ENCODE measurements around the gene EGFL8.
"Not testable (repeated sequence)": the region's sequence is repeated elsewhere in the genome, so short reads cannot be mapped to it uniquely, and the experiment has no call there.

The EGFL8 gene

DNA sequence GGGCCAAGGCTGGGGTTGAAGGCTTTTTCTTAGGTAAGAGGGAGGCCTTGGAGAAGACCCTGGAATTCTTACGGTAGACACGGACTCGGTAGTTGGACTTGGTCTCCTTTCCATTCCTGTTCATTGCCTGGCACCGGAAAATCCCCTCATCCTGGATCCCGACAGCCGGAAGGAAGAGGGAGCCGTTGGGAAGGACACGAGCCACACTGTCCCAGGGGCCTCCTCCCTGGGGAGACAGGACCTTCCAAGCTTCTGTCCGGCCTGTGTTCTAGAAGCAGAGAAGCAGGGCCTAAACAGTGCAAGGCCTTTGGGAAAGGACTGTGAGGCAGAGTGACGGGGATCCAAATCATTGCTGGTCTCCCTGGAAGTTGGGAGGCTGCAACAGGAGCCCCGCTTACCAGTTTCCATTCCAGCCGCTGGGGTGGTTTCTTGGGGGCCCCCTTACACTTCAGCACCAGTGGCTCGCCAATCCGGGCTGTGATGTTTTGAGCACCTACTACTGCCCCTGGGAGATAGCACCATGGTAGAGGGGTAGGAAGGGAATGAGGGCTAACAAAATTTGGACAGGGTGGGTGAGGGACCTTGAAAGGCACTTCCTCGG, 19.2 kb downstream of the EGFL8 start:
- no peak for DNase-seq (ENCODE audit: low spot score)

DNA sequence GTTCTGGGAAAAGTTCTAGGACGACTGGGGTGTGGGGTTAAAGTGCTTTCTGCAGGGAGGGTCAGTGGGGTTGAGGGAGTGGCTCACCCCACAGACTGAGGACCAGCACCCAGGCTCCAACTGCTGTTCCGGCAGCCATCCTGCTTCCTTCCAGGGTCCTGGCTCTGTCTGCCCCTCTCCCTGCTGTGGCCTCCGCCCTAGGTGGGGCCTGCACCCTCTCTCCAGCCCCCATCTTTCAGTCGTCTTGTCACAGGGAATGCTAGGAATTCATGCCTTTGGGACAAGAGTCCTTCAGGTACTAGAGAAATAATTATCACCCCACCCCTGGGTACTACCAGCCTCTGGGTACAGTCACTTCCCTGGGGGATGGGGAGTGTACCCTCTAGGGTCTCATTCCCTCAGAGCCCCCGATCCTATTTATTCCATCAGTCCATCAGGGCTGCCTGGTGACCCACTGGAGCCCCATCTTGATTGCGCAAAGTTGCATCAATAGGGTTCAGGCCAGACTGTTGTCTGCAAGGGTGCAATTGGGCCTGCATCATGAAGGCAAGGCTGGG, 19.8 kb downstream of the EGFL8 start, which contains the start of gene AGER:
AGER (minus strand) TSS at position 170 of the 557 bp plus-strand sequence; CDS start at position 139, 31 bp downstream.
- no peak for DNase-seq (ENCODE audit: low spot score)

DNA sequence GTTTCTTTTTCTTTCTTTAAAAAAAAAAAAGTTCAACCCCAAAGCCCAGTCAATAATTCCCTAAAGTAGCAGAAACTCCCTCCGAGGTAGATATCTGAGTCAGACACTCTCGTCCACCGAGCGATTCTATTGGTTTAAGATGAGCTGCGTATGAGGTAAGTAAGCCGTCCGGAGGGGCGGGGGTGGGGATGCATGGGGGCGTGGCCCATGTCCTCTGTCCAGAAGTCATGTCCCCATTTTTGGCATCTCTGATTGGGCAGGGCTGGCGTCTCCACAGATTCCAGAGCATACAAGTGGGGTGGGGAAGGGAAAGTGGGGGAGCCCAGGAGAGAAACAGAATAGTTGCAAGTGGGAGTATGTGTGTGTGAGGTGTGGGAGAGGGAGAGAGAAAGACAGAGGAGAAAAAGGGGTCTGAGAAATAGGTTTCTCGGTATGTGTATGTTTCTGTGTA, 21.3 kb downstream of the EGFL8 start:
- DNase-seq (ENCODE audit: low spot score) = peak; percentile 45

DNA sequence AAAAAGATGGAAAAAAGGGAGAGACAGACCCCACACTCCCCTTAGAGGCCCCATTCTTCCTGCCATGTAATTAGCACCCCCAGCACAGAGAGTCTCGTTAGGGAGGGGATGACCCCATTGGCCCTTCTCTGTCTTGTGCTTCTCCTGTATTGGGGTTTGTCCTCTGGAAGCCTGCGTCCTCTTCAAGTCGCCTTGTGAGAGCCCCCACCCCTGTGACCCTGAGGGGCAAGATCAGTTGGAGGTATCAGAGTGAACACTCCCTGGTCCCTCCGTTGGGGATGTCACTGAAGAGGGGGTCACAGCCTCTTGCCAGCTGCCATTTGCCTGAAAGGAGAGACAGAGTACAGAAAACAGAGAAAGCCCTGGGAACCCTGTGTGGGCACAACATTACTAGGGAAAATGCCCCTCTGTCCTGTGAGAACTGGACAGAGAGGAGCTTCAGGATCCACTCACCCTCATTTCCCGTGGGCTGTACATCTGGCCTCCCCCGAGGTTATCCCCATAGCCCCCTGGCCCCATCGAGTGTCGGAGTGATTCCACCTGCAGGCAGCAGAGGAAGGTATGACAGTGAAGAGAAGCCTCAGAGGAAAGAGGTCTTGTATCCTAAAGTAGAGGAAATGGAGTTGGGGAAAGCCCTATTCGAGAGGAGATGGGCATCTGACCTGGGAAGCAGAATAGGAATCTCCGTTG, 21.9 kb downstream of the EGFL8 start:
- not testable (repeated sequence) for DNase-seq (ENCODE audit: low spot score)

DNA sequence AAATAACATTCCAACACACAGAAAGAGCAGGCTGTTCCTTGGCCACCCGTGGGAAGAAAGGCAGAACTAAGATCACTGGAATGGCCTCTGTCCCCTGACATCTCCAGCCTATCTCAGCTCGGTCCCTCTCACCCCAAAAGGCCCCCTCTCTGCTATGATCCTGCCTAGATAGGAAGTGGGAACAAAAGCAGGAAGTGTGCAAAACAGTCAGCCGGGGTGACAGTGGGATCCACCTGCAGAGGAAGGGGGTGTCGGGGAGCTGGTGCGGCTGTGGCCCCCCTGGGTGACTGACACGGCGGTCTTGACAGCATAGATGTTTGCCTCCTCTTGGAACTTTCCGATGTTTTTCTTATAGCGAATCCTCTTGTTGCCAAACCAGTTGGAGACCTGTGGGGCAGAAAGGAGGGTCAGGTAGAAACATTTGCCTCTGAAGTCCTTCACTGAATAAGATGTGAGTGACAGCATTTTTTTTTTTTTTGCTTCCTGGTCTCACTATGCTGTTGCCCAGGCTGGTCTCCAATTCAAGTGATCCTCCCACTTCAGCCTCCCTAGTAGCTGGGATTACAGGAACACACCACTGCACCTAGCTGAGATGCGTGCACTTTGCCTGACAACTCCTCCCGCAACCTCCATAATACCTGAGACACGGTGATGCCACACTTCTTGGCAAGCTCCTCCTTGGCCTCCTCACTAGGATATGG, 22.8 kb downstream of the EGFL8 start:
- no peak for DNase-seq (ENCODE audit: low spot score)

DNA sequence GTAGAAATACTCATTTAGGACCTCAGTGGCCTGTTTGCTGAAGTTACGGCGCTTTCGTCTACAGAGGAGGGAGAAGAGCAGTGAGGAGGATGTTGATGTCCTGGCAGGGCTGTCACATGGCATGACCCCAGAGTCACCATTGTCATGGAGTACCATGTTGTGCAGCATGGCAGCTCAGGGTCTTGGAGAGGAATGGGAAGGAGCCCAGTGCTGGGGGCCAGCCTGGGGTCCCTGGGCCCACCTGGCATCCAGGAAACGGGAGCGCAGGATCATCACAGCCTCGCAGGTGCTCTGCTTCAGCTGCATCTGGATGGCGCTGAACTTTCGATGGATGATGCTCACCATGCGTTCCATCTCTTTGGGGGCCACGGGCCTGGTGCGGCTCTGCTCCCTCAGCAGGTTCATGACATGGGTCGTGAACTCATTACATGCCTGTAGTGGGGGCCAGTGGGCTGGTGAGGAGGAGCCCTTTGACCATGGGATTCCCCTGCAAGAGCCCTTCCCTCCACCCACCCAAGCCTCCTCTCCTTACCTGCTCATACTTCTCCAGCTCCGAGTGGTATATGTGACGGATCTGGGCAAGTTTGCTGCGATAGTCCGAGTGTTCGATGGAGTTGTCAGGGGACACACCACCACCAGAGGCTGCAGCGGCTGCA, 23.5 kb downstream of the EGFL8 start:
- not testable (repeated sequence) for DNase-seq (ENCODE audit: low spot score)

DNA sequence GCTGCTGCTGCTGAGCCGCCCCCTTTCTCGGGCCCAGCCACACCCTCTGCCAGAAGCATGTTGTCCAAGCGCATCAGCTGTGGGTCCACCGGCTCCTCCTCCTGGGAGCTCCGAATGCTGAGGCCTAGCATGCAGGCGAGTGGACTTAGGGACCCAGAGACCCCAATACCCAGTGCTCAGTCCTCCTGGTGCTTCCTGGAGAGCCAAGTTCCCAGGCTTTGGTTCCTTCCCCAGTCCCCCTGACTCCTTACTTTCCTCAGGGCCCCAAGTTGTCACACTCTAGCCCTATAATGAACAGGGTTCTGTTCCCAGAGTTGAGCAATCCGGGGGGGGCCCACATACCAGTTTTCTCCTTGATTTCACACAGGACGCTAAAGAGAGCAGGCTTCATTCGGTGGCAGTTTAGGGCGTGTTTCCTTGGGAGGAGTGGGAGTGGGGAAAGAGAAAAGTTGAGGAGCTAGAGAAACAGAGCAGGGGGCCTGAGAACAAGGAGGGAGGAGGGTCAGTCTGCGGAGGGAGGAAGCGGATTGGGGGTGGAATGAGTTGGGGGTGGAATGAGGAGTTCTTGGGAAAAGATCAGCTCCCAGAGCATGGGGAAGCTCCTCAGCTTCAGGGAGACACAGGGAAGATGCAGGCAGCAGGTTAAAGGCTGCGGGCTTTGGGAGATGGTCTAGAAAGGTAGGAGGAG, 24.1 kb downstream of the EGFL8 start:
- DNase-seq (ENCODE audit: low spot score) = no peak

DNA sequence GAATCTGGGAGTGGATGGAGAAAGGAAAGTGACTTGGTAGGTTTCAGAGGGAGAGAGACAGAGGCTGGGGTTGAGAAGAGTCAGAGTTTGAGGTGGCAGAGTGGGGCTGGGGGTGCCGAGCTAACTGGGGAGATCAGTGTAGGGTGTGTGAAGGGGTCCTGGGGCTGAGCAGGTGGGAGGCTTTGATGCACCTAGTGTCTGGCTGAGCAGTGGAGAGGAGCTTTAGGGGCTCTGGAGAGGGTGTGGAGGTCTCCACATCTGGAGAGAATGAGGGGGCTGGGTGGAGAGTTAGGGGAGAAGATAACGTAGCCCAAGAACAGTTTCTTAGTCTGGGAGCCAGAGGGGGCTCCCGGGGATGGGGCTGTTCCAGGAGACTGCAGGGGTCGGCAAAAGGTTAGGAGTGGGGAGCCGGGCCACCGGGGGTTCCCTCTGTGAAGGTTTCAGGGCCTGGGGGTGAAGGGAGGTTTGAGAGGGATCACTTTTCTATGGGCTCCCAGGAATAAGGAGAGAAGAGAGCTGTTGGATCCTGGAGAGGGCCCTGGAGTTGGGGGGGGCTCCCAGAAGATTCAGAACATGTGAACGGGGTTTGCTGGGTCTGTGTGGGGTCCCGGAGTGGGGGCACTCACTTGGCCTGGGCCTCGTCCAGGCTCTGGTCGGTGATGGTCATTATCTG, 24.8 kb downstream of the EGFL8 start:
- no peak for DNase-seq (ENCODE audit: low spot score)

DNA sequence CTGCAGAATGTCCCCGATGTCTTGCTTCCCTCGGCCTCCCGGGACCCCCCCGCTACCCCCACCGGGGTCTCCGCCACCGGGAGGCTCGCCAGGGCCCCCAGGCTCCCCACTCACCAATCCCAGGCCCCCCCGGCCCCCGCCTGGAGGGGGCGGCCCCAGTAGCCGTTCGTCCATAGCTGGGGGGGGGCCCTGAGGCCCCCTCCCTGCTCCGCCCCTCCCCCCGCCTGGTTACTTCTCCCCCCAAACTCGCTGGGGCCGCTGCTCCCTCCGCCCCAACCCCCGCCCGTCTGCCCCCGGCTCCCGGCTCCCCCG, 25.3 kb downstream of the EGFL8 start:
- DNase-seq (ENCODE audit: low spot score) = no peak

DNA sequence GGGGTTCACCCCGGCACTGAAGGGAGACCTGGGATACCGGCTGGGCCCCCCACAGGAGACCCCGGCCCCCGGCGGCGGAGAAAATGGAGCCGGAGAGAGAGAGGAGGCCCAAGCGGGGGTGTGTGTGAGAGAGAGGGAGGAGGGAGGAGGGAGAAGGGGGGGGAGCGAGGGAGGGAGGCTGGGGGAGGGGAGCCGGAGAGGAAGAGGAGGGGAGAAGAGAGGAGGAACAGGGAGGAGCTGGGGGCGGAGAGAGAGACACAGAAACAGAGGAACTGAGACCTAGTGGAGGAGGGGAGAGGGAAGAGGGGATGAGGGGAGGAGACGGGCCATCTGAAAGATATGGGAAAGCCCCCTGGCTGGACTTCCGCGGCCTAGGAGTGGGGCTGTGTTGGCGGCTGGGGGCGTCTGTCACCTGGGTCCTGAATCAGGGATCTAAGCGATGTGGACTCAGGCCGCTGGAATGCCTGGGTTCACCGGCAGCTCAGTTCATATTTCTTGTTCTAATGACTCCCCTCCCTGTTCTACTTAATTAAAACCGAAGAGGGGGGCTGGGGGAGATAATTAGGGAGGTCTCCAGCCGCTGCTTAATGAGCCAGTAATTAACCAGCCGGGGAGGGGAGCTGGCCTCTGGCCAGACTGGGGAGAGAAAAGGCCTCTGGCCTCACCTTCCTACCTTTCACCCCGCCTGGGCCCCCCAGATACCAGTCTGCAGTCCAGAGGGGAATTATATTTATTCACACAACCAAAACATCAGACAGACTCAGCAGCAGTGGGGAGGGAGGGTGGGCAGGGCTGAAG, 25.9 kb downstream of the EGFL8 start, which contains the start of gene PBX2:
PBX2 (minus strand) TSS at position 149 of the 798 bp plus-strand sequence. CDS start 287 bp downstream, outside the sequence.
- peak; percentile 94 for DNase-seq (ENCODE audit: low spot score)

DNA sequence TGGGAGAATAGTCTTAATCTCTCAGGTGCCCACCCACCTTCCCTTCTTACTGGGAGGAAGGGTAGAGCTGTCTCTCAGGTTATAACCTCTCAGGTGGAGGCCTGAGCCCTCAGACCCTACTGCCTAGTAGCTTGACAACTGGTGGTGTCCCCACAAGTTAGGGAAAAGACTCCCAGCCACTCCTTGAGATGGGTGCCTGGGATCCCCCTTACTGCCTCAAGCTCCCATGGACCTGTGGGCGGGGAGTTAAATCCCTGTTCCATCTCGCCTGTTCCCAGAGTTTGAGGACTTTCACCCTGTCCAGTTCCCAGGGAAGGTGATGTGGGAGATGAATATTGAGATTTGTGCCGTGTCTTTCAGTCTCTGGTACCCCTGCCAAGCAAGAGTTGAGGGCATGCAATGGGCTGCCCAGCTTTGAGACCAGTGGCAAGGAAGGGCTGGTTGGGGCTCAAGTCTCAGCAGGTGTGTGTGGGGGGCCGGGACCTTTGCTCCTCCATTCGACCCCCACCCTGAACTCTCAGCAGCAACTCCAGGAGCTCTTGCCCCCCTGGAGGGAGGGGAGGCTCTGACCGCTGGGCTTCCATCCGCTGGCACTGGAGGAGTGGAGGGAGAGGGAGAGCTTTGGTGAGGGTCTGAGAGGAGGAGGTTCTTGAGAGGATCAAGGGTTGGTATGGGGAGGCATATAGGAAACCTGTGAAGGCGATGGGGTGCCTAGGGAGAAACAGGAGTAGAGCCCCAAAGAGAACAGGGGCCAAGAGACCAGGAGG, 26.7 kb downstream of the EGFL8 start:
- no peak for DNase-seq (ENCODE audit: low spot score)

DNA sequence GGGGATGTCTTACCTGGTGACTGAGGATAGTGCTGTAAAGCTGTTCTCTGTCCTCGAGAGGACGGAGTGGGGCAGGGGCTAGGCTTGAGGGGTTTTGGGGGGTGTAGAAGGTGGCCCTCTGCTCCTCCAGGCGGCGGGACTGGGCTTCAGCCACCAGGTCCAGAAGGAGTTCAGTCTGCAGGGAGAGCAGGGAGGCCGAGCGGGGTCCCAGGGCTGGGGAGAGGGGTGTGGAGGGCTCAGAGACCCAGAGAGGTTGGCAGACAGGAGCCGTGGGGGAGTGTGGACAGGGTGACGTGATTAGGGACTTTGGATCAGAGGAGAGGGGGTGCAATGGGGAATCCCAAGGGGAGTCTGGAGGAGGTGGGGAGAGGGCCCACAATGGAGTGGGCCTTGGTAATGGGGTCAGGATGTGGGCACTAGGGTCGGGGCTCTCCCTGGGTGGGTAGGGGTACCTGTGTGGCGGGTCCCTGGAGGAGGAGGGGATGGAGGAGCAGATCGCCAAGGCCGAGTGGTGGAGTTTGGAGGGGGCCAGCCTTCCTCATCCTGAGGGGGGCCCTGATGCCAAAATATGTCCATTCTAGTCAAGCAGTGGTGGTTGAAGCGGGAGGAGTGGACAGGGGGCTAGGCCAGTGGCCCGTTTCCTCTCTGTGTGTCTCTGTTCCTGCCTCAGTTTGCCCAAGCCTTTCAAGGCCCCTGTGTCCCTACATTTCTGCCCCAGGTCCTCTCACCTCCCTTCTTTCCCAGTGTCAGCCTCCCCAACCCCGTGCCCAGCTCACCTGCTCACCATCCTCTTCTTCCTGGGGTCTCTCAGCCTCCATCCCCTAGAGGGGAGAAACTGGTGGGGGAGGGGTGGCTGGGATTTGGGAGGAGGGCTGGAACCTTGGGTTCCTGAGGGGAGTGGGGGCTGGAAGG, 27.6 kb downstream of the EGFL8 start:
- no peak for DNase-seq (ENCODE audit: low spot score)

DNA sequence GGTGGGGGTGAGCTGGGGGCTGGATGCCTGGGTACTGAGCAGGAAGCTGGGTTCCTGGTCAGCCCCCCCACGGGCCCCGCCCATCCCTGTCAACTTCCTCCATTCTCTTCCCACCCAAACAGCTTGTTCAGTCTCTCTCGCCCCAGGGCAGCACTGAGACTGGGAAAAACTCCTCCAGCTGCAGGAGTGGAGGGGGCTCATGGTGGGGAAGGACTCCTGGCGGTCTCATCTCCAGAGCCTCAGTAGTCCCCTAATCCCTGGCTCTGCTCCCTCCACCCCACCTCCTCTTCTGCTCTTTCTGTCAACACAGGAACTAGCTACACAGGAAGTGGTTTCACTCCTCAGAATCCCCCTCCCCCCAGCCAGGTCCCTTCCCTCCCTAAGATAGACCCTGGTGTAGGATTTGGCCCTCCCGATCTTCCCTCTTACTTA, 28.2 kb downstream of the EGFL8 start, which contains the start of gene GPSM3:
GPSM3 (minus strand) TSS at position 36 of the 432 bp plus-strand sequence. CDS start 130 bp downstream, outside the sequence.
- DNase-seq (ENCODE audit: low spot score) = peak; percentile 66

DNA sequence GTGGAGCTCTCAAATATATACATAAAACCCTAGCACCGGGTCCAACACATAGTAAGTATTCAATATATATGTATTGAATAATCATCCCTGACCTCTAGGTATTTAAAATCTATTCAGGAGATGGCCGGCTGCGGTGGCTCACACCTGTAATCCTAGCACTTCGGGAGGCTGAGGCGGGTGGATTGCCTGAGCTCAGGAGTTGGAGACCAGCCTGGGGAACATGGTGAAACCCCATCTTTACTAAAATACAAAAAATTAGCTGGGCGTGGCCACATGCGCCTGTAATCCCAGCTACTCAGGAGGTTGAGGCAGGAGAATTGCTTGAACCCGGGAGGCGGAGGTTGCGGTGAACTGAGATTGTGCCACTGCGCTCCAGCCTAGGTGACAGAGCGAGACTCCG, 28.7 kb downstream of the EGFL8 start:
- DNase-seq (ENCODE audit: low spot score) = not testable (repeated sequence)

DNA sequence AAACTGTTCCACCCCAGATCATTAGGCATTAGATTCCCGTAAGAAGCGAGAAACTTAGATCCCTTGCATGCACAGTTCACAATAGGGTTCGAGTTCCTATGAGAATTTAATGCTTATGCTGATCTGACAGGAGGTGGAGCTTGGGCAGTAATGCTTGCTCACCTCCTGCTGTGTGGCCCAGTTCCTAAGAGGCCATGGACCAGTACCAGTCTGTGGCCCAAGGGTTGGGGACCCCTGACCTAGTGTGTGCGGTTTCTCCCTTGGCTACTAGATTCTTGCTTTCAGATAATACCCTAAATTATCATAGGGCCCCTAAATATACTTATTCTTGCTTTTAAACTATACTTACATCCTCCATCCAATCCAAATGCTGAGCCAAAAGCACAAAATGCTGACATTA, 30.0 kb downstream of the EGFL8 start:
- no peak for DNase-seq (ENCODE audit: low spot score)

DNA sequence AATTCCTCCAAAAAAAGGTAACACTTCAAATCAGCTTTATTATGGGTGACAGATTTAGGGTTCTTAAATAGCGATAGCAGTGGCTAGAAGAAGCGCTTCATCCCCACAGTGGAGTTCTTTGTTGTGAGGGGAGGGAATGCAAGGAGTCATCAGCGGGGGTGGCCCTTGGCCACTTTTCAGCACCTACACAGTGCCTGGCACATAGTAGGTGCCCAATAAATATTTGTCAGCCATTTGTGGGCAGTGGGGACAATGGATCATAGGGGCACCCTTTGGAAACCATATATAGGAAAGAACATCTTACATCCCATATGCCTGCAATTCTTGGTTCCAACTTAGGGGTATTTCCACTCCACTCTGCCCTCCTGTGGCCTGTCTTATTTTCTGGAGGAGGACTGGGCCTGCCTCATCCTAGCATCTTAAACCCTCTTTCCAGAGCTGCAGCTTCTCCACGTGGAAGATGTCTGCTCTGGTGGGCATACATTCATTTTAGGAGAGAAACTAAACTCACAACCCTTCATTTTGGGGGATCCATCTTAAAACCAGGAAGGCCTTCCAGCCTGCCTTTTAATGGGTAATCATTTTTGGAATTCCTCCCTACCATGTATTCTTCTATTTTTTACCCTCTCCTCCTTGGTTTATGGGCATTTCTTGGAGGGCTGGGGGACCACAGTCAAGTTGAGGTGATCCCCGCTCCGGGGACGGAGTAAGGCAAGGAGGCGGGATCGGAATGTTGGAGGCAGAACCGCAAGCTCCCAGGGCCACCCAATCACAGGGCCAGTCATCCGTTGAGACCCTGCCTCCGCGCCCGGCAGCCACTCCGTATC, 30.6 kb downstream of the EGFL8 start:
- no peak for DNase-seq (ENCODE audit: low spot score)

DNA sequence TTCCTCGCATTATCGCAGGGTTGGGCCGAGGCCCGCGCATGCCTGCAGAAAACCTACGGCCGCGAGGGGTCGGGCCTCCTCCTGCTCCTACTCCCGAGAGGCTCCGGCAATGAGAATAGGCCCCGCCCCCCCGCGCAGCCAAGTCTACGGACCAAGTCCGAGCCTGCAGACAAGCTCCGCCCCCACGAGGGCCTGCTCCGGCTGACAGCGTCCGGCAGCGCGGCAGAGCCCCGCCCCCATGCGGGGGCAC, 31.2 kb downstream of the EGFL8 start:
- peak; percentile 100 for DNase-seq (ENCODE audit: low spot score)
